PC-3 (cell line): ENCODE measurements around the gene SERPINB6.

ENCODE experiments used
- CTCF ChIP-seq: fragments of 300-600 bp; sonication (generic); conservative IDR thresholded peaks from 2 replicates; pipeline ENCODE4 v1.5.1; 2017; ENCODE audit warnings: antibody characterized with exemption, low read depth, mild to moderate bottlenecking, low read length
- EZH2 ChIP-seq: fragments of 300-600 bp; sonication (generic); IDR thresholded peaks from one replicate; pipeline ENCODE4 v1.6.1; 2017; ENCODE audit warnings: antibody characterized with exemption, mild to moderate bottlenecking, low read length; ENCODE audit not compliant: unreplicated experiment
- EZH2phosphoT487 ChIP-seq: fragments of 300-600 bp; sonication (generic); IDR thresholded peaks from 2 replicates; pipeline ENCODE4 v1.6.1; 2018; ENCODE audit warnings: mild to moderate bottlenecking, antibody characterized with exemption, low read length, borderline replicate concordance

GRCh38 chr6:2977290-2977689 is 5.9 kb upstream of the SERPINB6 start:
- TF ChIP-seq CTCF: no peak
- TF ChIP-seq EZH2: no peak
- no peak for TF ChIP-seq EZH2phosphoT487
